GM12872 (cell line): ENCODE data around the gene PALD1.

Experiments used
- CTCF ChIP-seq: IDR thresholded peaks from 3 replicates; pipeline ENCODE4 v1.5.1; 2011; ENCODE audit warnings: low read depth, mild to moderate bottlenecking, low read length, moderate library complexity; ENCODE audit not compliant: insufficient read depth

The PALD1 gene

GRCh38 chr10:70478191-70479164 is at the start of gene PALD1:
PALD1 (plus strand) TSS chr10:70478767; CDS start chr10:70525952, 47,185 bp downstream.
- no peak for TF ChIP-seq CTCF

DNA sequence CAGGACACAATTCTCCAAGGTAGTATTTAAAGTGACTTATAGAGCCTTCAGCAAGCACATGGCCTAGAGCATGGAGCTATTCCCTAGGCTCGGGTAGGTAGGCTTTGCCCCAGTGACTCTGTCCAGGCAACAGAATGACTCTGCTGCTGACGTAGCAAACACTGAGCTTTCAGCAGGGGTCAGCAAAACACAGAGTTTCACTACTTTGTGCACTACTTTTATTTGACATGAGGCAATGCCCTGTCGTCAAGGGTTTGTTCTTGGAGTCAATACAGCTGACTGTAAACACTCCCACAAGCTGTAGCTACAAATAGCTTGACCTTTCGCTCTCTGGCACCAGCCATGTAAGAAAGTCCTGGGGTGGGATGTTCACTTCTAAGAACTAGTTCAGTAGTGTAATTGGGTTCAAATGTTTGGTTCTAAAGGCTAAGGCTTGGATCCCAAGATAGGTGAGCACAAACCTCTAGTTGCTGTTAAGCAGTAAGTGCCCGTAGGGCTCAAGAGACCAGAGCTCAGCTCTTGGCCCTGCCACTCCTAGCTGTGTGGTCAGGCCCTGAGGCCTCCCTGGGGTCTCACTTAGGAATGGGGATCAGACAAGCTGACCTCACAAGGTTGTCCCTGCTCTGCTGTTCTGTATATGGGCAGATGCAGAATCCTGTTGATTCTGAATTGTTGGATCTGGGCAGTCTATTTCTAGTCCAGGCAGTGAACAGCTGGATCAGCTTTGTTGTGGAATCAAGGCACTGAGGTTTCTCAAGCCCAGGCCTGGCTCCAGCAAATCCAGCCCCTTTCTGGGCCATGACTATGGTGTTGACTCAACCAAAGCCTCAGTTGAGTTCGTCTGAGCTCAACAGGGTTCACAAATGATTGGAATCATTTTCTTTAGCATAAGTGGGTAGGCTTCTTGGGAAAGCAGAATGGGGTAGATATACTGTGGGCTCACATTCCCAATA is 47.8 kb upstream of the PALD1 start:
- no peak for TF ChIP-seq CTCF

- no peak for TF ChIP-seq CTCF
Observed at GRCh38 chr10:70432101-70432500, 46.5 kb upstream of the PALD1 start.

DNA sequence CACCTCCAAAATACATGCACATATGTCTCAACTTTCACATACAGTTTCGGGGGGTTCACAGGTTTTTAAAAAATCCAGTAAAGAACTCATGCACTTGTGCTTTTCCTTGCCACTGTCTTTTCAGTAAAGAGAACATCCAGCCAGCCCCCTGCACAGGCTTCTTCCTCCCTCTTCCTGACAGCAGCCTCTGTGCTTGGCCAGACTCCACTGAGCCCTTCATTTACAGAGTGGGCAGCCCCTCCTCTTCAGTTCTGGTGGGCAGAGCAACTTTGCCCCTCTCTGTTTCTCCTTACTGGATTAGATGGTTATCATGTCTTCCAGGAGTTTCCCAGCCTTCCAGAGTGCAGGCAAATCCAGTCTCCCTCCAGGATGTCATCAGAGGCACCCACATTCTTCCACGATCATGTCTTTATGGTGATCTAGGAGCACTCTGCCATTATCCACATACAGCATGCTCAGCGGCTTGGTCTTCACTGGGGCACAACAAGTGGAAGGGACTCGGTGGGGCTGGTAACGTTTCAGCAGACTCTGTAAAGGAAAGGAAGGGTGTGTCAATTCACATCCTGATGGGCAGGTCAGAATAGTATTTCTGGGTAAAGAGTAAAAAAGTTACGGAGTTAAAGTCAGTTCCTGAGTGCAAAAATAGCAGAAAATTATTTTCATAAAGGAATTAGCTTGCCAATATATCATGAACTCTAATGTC is 45.9 kb upstream of the PALD1 start:
- no peak for TF ChIP-seq CTCF

DNA sequence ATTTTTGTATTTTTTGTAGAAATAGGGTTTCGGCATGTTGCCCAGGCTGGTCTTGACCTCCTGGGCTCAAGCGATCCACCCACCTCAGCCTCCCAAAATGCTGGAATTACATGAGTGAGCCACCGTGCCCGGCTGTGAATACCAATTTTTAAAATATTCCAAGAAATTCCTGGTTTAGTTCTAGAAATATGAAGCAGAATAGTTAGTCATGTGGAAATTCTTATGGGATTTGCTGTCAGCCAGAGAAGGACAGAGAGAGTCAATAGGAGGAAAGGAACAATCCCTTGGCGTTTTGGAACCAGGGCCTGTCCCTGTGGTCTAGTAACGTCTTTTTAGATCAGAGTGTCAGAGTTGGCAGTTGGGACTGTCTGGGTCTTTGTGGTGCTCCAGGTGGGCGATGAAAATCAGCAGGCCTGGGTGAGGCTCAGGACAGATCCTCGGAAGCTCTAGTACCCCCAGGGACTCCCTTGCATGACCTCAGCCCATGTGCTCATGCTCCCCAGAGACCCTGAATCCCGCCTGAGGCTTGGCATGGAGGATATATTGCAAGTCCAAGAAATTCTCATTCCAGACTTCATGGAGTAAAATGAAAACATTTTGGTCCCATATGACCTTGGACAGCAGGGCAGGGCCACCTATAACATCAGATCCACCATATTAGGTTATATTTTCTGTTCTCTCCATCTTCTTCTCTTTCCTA is 44.8 kb upstream of the PALD1 start:
- no peak for TF ChIP-seq CTCF

GRCh38 chr10:70435241-70436085 is 43.1 kb upstream of the PALD1 start:
- TF ChIP-seq CTCF: no peak
